ENCODE results near the gene EPHA2.

EPHA2 gene

DNA sequence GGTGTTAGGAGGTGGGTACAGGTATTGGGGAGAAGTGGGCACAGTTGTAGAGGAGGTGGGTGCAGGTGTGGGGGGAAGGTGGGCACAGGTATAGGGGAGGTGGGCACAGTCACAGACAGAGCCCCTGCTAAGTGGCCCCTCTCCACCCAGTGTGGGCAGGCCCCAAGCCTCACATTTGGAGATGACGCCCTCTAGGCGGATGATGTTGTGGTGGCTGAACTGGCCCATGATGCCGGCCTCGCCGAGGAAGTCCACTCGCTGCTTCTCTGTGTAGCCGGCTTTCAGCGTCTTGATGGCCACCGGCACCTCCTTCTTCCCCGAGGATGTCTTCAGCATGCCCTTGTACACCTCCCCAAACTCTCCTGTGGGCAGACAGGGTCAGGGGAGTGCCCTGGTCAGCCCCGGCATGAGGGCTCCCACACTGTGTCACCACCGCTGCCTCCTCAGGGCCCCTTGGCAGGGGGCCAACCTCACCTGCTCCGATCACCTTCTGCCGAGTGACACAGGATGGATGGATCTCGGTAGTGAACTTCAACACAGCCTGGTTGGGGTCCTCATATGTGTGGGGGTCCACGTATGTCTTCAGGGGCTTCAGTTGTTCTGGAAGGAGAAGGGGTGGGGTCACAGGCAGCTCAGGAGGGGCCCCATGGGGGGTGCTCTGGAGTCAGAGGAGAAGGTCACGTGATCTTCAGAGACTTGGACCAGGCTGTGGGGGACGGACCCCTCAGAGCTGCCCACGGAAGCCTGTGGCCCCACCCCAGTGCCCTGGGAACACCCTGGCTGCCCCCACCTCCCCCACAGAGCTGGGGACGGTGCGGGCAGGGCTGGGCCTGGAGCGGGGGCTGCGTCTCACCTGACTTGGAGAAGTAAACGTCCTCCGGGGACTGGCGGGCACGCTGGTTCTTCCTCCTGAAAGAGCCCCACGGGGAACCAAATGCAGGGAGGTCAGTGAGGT, 22.6 kb downstream of the EPHA2 start:
- H3K9me3 ChIP-seq (ENCODE audit: control insufficient read depth, insufficient read depth, low read length), result no peaks in the 10 kb centered on the region
- no peak overlapping the region for H3K27ac ChIP-seq (ENCODE audit: low read length)
- DNase-seq (ENCODE audit: low read depth, low spot score), result no peak
- no peak overlapping the region for H3K4me3 ChIP-seq (ENCODE audit: low read length)
- H3K27me3 ChIP-seq (ENCODE audit: control insufficient read depth, insufficient read depth, low read length), result no peaks in the 10 kb centered on the region
- H3K4me1 ChIP-seq (ENCODE audit: control insufficient read depth, insufficient read depth, low read length), result no peaks in the 10 kb centered on the region
- WGBS (ENCODE audit: insufficient coverage, insufficient read length), result no CpG with 5 or more reads among the region's 28 CpGs
- peaks cover 67% of the 10 kb centered on the region for H3K36me3 ChIP-seq (ENCODE audit: control insufficient read depth, insufficient read depth, low read length)

DNA sequence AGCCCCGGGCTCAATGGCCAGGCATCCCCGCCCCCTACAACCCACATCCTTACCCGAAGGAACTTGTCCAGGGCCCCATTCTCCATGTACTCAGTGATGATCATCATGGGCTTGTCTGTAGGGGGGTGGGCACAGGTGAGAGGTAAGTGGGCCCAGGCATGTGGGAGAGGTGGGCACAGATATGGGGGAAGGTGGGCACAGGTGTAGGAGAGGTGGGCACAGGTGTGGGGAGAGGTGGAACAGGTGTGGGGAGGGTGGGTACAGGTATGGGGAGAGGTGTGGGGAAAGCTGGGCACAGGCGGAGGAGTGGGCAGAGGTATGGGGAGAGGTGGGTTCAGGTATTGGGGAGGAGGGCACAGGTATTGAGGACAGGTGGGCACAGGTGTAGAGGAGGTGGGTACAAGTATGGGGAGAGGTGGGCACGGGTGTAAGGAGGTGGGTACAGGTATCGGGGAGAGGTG, 23.5 kb downstream of the EPHA2 start:
- Histone ChIP-seq H3K4me1 (ENCODE audit: control insufficient read depth, insufficient read depth, low read length) (no peaks in the 10 kb centered on the region), H3K36me3 (ENCODE audit: control insufficient read depth, insufficient read depth, low read length) (peaks cover 66% of the 10 kb centered on the region), H3K4me3 (ENCODE audit: low read length) (no peak overlapping the region), H3K27me3 (ENCODE audit: control insufficient read depth, insufficient read depth, low read length) (no peaks in the 10 kb centered on the region), H3K9me3 (ENCODE audit: control insufficient read depth, insufficient read depth, low read length) (no peaks in the 10 kb centered on the region), H3K27ac (ENCODE audit: low read length) (no peak overlapping the region)
- WGBS (ENCODE audit: insufficient coverage, insufficient read length), result no CpG with 5 or more reads among the region's 6 CpGs
- DNase-seq (ENCODE audit: low read depth, low spot score), result no peak

DNA sequence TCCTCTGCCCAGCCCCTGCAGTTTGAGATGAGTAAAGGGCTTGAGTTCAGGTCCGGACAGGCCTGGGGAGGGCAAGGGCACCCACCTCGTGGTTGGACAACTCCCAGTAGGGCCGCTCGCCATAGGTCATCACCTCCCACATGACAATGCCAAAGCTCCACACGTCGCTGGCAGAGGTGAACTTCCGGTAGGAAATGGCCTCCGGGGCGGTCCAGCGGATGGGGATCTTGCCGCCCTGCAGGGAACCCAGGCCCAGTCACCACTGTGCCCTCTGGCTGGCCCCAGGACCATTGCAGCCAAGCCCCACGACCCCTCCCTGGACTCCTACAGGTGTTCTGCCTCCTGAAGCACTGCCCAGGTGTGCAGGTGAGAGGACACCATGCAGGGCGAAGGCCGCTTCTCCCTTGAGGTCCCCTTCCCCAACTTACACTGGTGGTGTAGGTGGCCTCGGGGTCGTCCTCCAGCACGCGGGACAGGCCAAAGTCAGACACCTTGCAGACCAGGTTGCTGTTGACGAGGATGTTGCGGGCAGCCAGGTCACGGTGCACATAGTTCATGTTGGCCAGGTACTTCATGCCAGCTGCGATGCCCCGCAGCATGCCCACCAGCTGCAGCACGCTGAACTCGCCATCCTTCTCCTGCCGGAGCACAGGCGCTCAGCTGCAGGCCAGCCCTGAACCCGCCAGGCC, 24.1 kb downstream of the EPHA2 start:
- Histone ChIP-seq H3K9me3 (ENCODE audit: control insufficient read depth, insufficient read depth, low read length) (no peaks in the 10 kb centered on the region), H3K27ac (ENCODE audit: low read length) (no peak overlapping the region), H3K4me3 (ENCODE audit: low read length) (no peak overlapping the region), H3K36me3 (ENCODE audit: control insufficient read depth, insufficient read depth, low read length) (peaks cover 71% of the 10 kb centered on the region), H3K4me1 (ENCODE audit: control insufficient read depth, insufficient read depth, low read length) (no peaks in the 10 kb centered on the region), H3K27me3 (ENCODE audit: control insufficient read depth, insufficient read depth, low read length) (no peaks in the 10 kb centered on the region)
- no peak for DNase-seq (ENCODE audit: low read depth, low spot score)
- WGBS (ENCODE audit: insufficient coverage, insufficient read length), result no CpG with 5 or more reads among the region's 28 CpGs

DNA sequence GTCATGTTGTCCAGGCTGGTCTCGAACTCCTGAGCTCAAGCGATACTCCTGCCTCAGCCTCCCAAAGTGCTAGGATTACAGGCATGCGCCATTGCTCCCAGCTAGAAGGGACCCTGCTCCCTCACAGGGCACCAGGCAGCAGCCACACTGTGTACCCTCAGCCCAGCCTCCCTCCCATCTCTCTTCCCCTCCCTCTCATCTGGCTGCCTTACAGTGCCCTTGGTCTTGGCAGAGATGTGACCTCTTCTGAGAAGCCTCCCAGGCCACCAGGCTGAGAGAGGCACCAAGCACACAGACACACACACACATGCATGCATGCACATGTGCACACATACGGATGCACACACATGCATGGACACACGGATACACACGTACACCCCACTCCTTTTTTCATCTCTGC, 25.0 kb downstream of the EPHA2 start:
- WGBS (ENCODE audit: insufficient coverage, insufficient read length), result no CpG with 5 or more reads among the region's 6 CpGs
- DNase-seq (ENCODE audit: low read depth, low spot score), result no peak
- Histone ChIP-seq H3K4me1 (ENCODE audit: control insufficient read depth, insufficient read depth, low read length) (no peaks in the 10 kb centered on the region), H3K9me3 (ENCODE audit: control insufficient read depth, insufficient read depth, low read length) (no peaks in the 10 kb centered on the region), H3K27ac (ENCODE audit: low read length) (no peak overlapping the region), H3K36me3 (ENCODE audit: control insufficient read depth, insufficient read depth, low read length) (peaks cover 72% of the 10 kb centered on the region), H3K27me3 (ENCODE audit: control insufficient read depth, insufficient read depth, low read length) (no peaks in the 10 kb centered on the region), H3K4me3 (ENCODE audit: low read length) (no peak overlapping the region)

DNA sequence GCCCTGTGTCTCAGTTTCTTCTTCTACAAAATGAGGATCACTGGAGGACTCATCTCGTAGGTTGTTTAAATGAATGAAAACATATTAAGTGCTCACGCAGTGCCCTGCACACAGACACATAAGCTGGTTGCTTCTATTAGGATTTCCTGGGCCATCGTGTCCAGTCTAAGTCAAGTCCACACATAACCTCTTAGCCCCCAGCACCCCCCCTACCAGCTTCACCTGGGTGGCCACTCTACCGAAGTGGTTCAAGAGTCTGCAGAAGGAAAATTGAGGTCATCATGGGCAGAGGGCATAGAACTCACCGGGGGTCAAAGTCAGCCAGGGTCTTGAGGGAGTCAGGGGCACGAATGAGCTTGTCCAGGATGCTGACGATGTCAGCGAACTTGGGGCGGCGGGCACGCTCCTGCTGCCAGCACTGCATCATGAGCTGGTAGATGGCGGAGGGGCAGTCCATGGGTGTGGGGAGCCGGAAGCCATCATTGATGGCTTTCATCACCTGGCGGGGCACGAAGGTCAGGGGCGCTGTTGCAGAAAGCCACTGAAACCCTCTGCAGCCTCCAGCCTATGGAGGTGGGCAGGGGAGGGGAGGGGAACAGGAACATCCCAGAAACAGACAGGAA, 25.8 kb downstream of the EPHA2 start:
- Histone ChIP-seq H3K4me1 (ENCODE audit: control insufficient read depth, insufficient read depth, low read length) (no peaks in the 10 kb centered on the region), H3K27ac (ENCODE audit: low read length) (no peak overlapping the region), H3K9me3 (ENCODE audit: control insufficient read depth, insufficient read depth, low read length) (no peaks in the 10 kb centered on the region), H3K27me3 (ENCODE audit: control insufficient read depth, insufficient read depth, low read length) (no peaks in the 10 kb centered on the region), H3K4me3 (ENCODE audit: low read length) (no peak overlapping the region), H3K36me3 (ENCODE audit: control insufficient read depth, insufficient read depth, low read length) (peaks cover 64% of the 10 kb centered on the region)
- no peak for DNase-seq (ENCODE audit: low read depth, low spot score)
- WGBS (ENCODE audit: insufficient coverage, insufficient read length), result no CpG with 5 or more reads among the region's 16 CpGs

DNA sequence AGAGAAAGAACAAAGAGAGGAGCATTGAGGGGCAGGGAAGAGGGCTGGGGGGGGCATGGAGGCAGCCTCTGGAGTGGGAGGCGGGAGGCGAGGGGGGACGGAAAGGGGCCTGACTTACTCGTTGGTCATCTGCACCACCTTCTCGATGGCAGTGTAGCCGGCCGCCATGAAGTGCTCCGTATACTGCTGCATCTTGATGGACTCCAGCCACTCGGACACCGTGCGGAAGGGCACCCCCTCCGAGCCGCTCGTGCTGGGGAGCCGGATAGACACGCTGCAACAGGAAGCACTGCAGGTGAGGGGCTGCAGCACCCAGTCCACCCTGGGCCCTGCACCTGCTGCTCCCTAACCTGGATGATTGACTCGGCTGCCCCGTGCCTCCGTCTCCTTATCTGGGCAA, 26.6 kb downstream of the EPHA2 start:
- Histone ChIP-seq H3K27ac (ENCODE audit: low read length) (no peak overlapping the region), H3K36me3 (ENCODE audit: control insufficient read depth, insufficient read depth, low read length) (peaks cover 62% of the 10 kb centered on the region), H3K4me1 (ENCODE audit: control insufficient read depth, insufficient read depth, low read length) (no peaks in the 10 kb centered on the region), H3K4me3 (ENCODE audit: low read length) (no peak overlapping the region), H3K27me3 (ENCODE audit: control insufficient read depth, insufficient read depth, low read length) (no peaks in the 10 kb centered on the region), H3K9me3 (ENCODE audit: control insufficient read depth, insufficient read depth, low read length) (no peaks in the 10 kb centered on the region)
- no CpG with 5 or more reads among the region's 19 CpGs for WGBS (ENCODE audit: insufficient coverage, insufficient read length)
- no peak for DNase-seq (ENCODE audit: low read depth, low spot score)

DNA sequence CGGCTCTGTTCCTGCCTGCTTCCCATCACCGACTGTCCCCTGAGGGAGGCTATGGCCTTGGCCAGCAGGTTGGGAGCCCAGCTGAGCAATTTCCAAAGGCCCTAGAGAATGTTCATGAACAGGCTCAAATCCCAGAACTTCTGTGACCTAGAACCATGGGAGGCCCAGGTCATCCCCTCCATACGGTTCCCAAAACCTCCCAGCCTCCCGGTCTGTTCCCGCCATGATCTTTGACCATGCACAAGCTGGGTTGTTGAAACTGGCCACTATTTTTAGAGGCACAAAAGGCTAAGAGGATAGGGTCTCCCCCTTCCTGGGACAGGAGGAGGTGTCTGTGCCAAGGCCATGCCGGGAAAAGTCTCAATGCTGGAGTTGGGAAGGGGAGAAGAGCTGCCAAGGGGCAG, 27.5 kb downstream of the EPHA2 start:
- Histone ChIP-seq H3K4me1 (ENCODE audit: control insufficient read depth, insufficient read depth, low read length) (no peaks in the 10 kb centered on the region), H3K27ac (ENCODE audit: low read length) (no peak overlapping the region), H3K9me3 (ENCODE audit: control insufficient read depth, insufficient read depth, low read length) (no peaks in the 10 kb centered on the region), H3K4me3 (ENCODE audit: low read length) (no peak overlapping the region), H3K36me3 (ENCODE audit: control insufficient read depth, insufficient read depth, low read length) (peaks cover 59% of the 10 kb centered on the region), H3K27me3 (ENCODE audit: control insufficient read depth, insufficient read depth, low read length) (no peaks in the 10 kb centered on the region)
- no peak for DNase-seq (ENCODE audit: low read depth, low spot score)
- WGBS (ENCODE audit: insufficient coverage, insufficient read length), result no CpG with 5 or more reads among the region's 6 CpGs

DNA sequence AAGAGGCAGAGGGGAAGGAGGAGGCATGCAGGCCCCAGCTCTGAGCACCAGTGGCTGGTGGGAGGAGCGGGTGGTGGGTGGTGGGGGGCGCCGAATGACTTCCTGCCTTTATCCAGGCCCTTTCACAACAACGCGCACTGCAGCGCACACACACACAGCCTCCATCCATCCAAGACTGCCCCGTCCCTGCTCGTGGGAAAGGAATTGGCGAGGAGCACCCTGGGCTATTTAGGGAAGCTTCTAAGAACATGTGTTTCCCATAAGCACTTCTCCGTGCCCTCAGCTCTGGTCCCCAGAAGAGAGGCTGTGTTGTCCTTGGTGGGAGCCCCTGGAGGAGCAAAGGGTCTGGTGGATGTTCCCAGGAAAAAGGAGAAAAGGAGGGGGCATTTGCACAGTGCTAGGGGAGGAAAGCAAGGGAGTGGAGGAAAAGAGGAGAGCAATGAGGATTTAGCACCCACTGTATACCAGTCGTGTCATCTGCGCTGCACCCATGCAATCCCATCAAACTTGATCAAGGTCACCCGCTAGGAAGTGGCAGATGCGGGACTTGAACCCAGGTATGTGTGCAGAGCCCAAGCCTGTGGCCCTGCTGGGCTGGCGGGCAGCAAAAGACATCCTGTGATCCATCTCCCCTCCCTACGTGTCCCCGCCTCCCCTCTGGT, 28.1 kb downstream of the EPHA2 start:
- H3K9me3 ChIP-seq (ENCODE audit: control insufficient read depth, insufficient read depth, low read length), result no peaks in the 10 kb centered on the region
- DNase-seq (ENCODE audit: low read depth, low spot score), result no peak
- WGBS (ENCODE audit: insufficient coverage, insufficient read length), result no CpG with 5 or more reads among the region's 17 CpGs
- no peaks in the 10 kb centered on the region for H3K4me1 ChIP-seq (ENCODE audit: control insufficient read depth, insufficient read depth, low read length)
- no peaks in the 10 kb centered on the region for H3K27me3 ChIP-seq (ENCODE audit: control insufficient read depth, insufficient read depth, low read length)
- no peak overlapping the region for H3K27ac ChIP-seq (ENCODE audit: low read length)
- peaks cover 57% of the 10 kb centered on the region for H3K36me3 ChIP-seq (ENCODE audit: control insufficient read depth, insufficient read depth, low read length)
- no peak overlapping the region for H3K4me3 ChIP-seq (ENCODE audit: low read length)

DNA sequence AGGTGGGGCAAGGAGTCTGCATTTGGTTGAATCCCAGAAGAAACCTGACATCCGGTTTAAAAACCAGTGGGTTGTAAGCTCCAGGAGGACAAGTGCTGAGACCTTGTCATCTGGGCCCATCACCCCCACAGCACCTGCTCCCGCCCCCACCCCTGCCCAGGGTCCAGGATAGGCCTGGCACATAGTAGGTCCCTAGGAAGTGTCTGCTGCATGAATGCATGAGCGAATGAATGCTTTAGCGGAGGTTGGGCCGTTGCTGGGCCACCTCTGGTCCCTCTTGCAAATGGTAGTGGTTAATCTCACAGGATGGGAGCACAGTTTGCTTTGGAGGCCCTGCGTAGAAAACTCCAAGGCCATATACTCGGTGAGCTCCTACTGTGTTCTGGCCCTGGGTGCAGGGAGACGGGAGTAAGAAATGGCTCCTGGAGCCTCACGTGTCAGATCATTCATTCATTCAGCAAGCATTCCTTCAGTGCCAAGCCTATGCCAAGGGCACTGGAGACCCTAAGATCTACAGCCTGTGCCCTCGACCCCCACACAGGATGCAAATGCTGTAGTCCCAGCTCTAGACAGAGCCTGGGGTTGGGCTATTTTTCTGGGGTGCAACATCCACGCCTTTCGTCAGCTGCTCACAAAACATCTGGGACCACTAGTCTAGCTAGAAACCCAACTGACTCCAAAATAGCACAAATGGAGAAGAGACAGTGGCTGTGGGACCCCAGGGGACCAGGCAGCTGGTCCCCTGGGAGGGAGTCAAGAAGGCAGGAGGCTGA, 28.9 kb downstream of the EPHA2 start:
- Histone ChIP-seq H3K36me3 (ENCODE audit: control insufficient read depth, insufficient read depth, low read length) (peaks cover 50% of the 10 kb centered on the region), H3K9me3 (ENCODE audit: control insufficient read depth, insufficient read depth, low read length) (no peaks in the 10 kb centered on the region), H3K4me3 (ENCODE audit: low read length) (no peak overlapping the region), H3K27me3 (ENCODE audit: control insufficient read depth, insufficient read depth, low read length) (no peaks in the 10 kb centered on the region), H3K4me1 (ENCODE audit: control insufficient read depth, insufficient read depth, low read length) (peaks cover 5% of the 10 kb centered on the region), H3K27ac (ENCODE audit: low read length) (no peak overlapping the region)
- no peak for DNase-seq (ENCODE audit: low read depth, low spot score)
- WGBS (ENCODE audit: insufficient coverage, insufficient read length), result no CpG with 5 or more reads among the region's 12 CpGs
